HEK293 (cell line): Measurements from ENCODE around the gene SNAPC5.

Experiments used
- HOXA7 ChIP-seq: sonication (generic); formaldehyde crosslinking; IDR thresholded peaks from 2 replicates; pipeline ENCODE4 v1.8.1; 2022; ENCODE audit warnings: missing genetic modification reagents, borderline replicate concordance
- MZF1 ChIP-seq: fragments of 450-650 bp; formaldehyde crosslinking; IDR thresholded peaks from 2 replicates; pipeline ENCODE4 v1.5.1; 2017; ENCODE audit warnings: missing biosample characterization, missing genetic modification characterization, borderline replicate concordance
- ZNF121 ChIP-seq: fragments of 450-650 bp; formaldehyde crosslinking; IDR thresholded peaks from 2 replicates; pipeline ENCODE4 v1.5.1; 2016; ENCODE audit warnings: missing biosample characterization, missing genetic modification characterization
- ZNF174 ChIP-seq: fragments of 450-650 bp; formaldehyde crosslinking; IDR thresholded peaks from 2 replicates; pipeline ENCODE4 v1.5.0; 2017; ENCODE audit warnings: missing biosample characterization, mild to moderate bottlenecking, missing genetic modification characterization
- ZNF324 ChIP-seq: fragments of 450-650 bp; formaldehyde crosslinking; IDR thresholded peaks from 2 replicates; pipeline ENCODE4 v1.5.1; 2016; ENCODE audit warnings: missing biosample characterization, missing genetic modification characterization
- ZNF335 ChIP-seq: fragments of 450-650 bp; formaldehyde crosslinking; conservative IDR thresholded peaks from 2 replicates; pipeline ENCODE4 v1.5.1; 2016; ENCODE audit warnings: missing biosample characterization, missing genetic modification characterization
- ZNF629 ChIP-seq: fragments of 450-650 bp; formaldehyde crosslinking; IDR thresholded peaks from 2 replicates; pipeline ENCODE4 v1.5.1; 2017; ENCODE audit warnings: missing biosample characterization, missing genetic modification characterization
- ZNF664 ChIP-seq: fragments of 450-650 bp; formaldehyde crosslinking; IDR thresholded peaks from 2 replicates; pipeline ENCODE4 v1.5.1; 2016; ENCODE audit warnings: missing biosample characterization, missing genetic modification characterization
- ZNF830 ChIP-seq: fragments of 450-650 bp; IDR thresholded peaks from 2 replicates; pipeline ENCODE4 v1.5.0; 2018; ENCODE audit warnings: missing biosample characterization, missing genetic modification characterization, low read depth, mild to moderate bottlenecking, moderate library complexity
- TF ChIP-seq, protein P1 (sequence below): fragments of 450-650 bp; formaldehyde crosslinking; IDR thresholded peaks from 2 replicates; pipeline ENCODE4 v1.5.1; 2016; ENCODE audit warnings: missing biosample characterization, missing genetic modification characterization
- TF ChIP-seq, protein P2 (sequence below): fragments of 450-650 bp; formaldehyde crosslinking; IDR thresholded peaks from 2 replicates; pipeline ENCODE4 v1.5.1; 2017; ENCODE audit warnings: missing biosample characterization, missing genetic modification characterization

DNA sequence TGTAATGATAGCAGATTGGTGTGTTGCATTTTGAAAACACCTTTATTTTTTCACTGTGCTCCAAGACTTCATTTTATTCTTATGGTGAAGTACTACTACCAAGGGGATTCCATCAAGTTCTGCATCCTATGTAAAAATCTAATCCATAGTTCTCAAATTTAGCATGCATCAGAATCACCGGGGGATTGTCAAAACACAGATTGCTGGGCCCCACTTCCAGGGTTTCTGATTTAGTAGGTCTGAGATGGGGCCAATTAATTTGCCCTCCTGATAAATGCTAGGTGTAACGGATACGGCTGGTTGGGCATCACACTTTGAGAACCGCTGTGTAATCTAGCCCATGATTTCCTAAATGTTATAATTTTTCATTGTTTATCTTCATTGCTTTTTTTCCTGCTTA is 8.3 kb upstream of the SNAPC5 start:
- TF ChIP-seq ZNF174 (tag by site-specific recombination) (no peak), ZNF324 (tag by site-specific recombination) (no peak), ZNF121 (no peak), ZNF830 (tag by site-specific recombination) (no peak), HOXA7 (CRISPR knock-in tag) (no peak), MZF1 (tag by site-specific recombination) (no peak), ZNF629 (no peak), ZNF664 (no peak), ZNF335 (tag by site-specific recombination) (no peak)
- TF ChIP-seq, protein P1, sequence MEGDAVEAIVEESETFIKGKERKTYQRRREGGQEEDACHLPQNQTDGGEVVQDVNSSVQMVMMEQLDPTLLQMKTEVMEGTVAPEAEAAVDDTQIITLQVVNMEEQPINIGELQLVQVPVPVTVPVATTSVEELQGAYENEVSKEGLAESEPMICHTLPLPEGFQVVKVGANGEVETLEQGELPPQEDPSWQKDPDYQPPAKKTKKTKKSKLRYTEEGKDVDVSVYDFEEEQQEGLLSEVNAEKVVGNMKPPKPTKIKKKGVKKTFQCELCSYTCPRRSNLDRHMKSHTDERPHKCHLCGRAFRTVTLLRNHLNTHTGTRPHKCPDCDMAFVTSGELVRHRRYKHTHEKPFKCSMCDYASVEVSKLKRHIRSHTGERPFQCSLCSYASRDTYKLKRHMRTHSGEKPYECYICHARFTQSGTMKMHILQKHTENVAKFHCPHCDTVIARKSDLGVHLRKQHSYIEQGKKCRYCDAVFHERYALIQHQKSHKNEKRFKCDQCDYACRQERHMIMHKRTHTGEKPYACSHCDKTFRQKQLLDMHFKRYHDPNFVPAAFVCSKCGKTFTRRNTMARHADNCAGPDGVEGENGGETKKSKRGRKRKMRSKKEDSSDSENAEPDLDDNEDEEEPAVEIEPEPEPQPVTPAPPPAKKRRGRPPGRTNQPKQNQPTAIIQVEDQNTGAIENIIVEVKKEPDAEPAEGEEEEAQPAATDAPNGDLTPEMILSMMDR (tag by site-specific recombination), result no peak
- TF ChIP-seq, protein P2, sequence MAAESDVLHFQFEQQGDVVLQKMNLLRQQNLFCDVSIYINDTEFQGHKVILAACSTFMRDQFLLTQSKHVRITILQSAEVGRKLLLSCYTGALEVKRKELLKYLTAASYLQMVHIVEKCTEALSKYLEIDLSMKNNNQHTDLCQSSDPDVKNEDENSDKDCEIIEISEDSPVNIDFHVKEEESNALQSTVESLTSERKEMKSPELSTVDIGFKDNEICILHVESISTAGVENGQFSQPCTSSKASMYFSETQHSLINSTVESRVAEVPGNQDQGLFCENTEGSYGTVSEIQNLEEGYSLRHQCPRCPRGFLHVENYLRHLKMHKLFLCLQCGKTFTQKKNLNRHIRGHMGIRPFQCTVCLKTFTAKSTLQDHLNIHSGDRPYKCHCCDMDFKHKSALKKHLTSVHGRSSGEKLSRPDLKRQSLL (tag by site-specific recombination), result no peak
